HG03095 (cell line): ENCODE measurements around the gene WASF3.

Source experiments
- ATAC-seq: cut with Tn5 transposase; IDR thresholded peaks from one replicate; pipeline ENCODE4 v1.9.1; 2021; ENCODE audit warnings: moderate library complexity; ENCODE audit not compliant: unreplicated experiment

WASF3 gene

GRCh38 chr13:26679411-26680122 lies 122.1 kb downstream of the WASF3 start:
- ATAC-seq: no peak

GRCh38 chr13:26680123-26680450 lies 122.6 kb downstream of the WASF3 start:
- no peak for ATAC-seq

- ATAC-seq: no peak
These were observed 123.1 kb downstream of the WASF3 start for GRCh38 chr13:26680572-26680971.

- ATAC-seq: no peak
These were observed 123.6 kb downstream of the WASF3 start for GRCh38 chr13:26681036-26681435.

- no peak for ATAC-seq
These were observed 125.1 kb downstream of the WASF3 start for GRCh38 chr13:26682606-26683005.

- ATAC-seq: no peak
These were observed 128.1 kb downstream of the WASF3 start for GRCh38 chr13:26685606-26686005.

GRCh38 chr13:26686285-26686684 lies 128.8 kb downstream of the WASF3 start:
- ATAC-seq: no peak

GRCh38 chr13:26688286-26688685 lies 130.8 kb downstream of the WASF3 start:
- no peak for ATAC-seq

- no peak for ATAC-seq
These were observed 131.5 kb downstream of the WASF3 start for GRCh38 chr13:26688980-26689379.

- ATAC-seq: no peak
These were observed 136.4 kb downstream of the WASF3 start for GRCh38 chr13:26693749-26694463.

GRCh38 chr13:26694609-26695359 lies 137.3 kb downstream of the WASF3 start:
- no peak for ATAC-seq

- ATAC-seq: no peak
These were observed 137.8 kb downstream of the WASF3 start for GRCh38 chr13:26695360-26695705.

- no peak for ATAC-seq
These were observed 138.4 kb downstream of the WASF3 start for GRCh38 chr13:26695891-26696311.

GRCh38 chr13:26697069-26697955 lies 139.8 kb downstream of the WASF3 start:
- no peak for ATAC-seq

- ATAC-seq: no peak
These were observed 141.1 kb downstream of the WASF3 start for GRCh38 chr13:26698392-26699196.

- ATAC-seq: no peak
These were observed 141.7 kb downstream of the WASF3 start for GRCh38 chr13:26699197-26699490.

- ATAC-seq: no peak
These were observed 148.1 kb downstream of the WASF3 start for GRCh38 chr13:26705536-26705935.

- ATAC-seq: no peak
These were observed 148.9 kb downstream of the WASF3 start for GRCh38 chr13:26706381-26706780.

- ATAC-seq: no peak
These were observed 149.9 kb downstream of the WASF3 start for GRCh38 chr13:26707122-26708006.

- ATAC-seq: no peak
These were observed 150.5 kb downstream of the WASF3 start for GRCh38 chr13:26708007-26708297.
